ENCODE measurements around the gene SLC17A5.
"Not testable (repeated sequence)": the region's sequence is repeated elsewhere in the genome, so short reads cannot be mapped to it uniquely, and the experiment has no call there.

DNA sequence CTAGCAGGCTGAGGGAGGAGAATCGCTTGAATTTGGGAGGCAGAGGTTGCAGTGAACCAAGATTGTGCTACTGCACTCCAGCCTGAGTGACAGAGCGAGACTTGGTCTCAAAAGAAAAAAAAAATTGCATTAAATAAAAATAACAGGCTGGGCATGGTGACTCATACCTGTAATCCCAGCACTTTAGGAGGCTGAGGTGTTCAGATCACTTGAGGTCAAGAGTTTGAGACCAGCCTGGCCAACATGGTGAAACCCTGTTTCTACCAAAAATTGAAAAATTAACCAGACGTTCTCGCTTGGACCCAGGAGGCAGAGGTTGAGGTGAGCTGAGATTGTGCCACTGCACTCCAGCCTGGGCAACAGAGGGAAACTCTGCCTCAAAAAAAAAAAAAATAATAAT is 102.7 kb downstream of the SLC17A5 start:
- TF ChIP-seq, protein P1, sequence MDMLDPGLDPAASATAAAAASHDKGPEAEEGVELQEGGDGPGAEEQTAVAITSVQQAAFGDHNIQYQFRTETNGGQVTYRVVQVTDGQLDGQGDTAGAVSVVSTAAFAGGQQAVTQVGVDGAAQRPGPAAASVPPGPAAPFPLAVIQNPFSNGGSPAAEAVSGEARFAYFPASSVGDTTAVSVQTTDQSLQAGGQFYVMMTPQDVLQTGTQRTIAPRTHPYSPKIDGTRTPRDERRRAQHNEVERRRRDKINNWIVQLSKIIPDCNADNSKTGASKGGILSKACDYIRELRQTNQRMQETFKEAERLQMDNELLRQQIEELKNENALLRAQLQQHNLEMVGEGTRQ (IDR thresholded peaks at IDR 0.05; ENCODE audit: borderline replicate concordance, low read depth, low read length) = not testable (repeated sequence)
- not testable (repeated sequence) for TF ChIP-seq SP1 (IDR thresholded peaks at IDR 0.05; ENCODE audit: low read depth, low read length); CREM (IDR thresholded peaks at IDR 0.05; ENCODE audit: low read depth); ESRRA (IDR thresholded peaks at IDR 0.05; ENCODE audit: low read length)
